ENCODE results near the gene NOTCH4.

The NOTCH4 gene

DNA sequence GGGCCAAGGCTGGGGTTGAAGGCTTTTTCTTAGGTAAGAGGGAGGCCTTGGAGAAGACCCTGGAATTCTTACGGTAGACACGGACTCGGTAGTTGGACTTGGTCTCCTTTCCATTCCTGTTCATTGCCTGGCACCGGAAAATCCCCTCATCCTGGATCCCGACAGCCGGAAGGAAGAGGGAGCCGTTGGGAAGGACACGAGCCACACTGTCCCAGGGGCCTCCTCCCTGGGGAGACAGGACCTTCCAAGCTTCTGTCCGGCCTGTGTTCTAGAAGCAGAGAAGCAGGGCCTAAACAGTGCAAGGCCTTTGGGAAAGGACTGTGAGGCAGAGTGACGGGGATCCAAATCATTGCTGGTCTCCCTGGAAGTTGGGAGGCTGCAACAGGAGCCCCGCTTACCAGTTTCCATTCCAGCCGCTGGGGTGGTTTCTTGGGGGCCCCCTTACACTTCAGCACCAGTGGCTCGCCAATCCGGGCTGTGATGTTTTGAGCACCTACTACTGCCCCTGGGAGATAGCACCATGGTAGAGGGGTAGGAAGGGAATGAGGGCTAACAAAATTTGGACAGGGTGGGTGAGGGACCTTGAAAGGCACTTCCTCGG is 40.3 kb downstream of the NOTCH4 start:
- no peaks in the 10 kb centered on the region for H3K9me3 Mint-ChIP-seq
- H3K27me3 Mint-ChIP-seq (ENCODE audit: low read depth) = no peaks in the 10 kb centered on the region
- no peak overlapping the region for H3K4me3 Mint-ChIP-seq
- no peak overlapping the region for H3K27ac Mint-ChIP-seq
- H3K4me1 Mint-ChIP-seq (ENCODE audit: low read depth) = peaks cover 38% of the 10 kb centered on the region
- peaks cover 47% of the 10 kb centered on the region for H3K36me3 Mint-ChIP-seq (ENCODE audit: low read depth)

DNA sequence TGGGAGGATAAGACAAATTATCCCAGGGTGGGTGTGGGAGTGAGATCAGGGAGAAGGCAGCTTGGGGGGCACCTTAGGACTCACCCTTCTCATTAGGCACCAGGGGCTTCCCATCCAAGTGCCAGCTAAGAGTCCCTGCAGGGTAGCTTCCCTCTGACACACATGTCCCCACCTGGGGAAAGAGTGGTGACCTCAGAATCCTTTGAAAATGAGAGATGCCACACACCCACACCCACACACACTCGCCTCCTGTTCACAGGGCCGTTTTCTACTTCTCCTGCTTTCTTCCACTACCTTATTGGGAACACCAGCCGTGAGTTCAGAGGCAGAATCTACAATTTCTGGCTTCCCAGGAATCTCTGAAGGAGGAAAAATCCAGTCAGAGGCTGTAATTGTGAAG is 40.8 kb downstream of the NOTCH4 start:
- Mint-ChIP-seq H3K9me3 (no peaks in the 10 kb centered on the region), H3K36me3 (ENCODE audit: low read depth) (peaks cover 47% of the 10 kb centered on the region), H3K27me3 (ENCODE audit: low read depth) (no peaks in the 10 kb centered on the region), H3K4me1 (ENCODE audit: low read depth) (peaks cover 38% of the 10 kb centered on the region), H3K4me3 (no peak overlapping the region), H3K27ac (no peak overlapping the region)

DNA sequence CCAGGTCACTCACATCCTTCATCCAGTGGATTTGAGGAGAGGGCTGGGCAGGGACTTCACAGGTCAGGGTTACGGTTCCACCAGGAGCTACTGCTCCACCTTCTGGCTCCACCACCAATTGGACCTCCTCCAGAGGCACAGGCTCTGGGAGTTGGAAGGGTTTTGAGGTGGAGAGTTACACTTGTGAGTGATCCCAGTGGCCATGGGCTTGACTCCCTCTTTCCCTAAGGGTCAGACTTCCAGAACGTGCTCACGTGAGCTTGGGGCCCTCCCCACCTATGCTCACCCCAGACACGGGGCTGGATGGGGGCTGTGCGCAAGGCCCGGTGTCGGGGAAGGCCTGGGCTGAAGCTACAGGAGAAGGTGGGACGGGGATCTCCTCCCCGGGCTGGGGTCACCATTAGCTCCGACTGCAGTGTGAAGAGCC is 41.3 kb downstream of the NOTCH4 start:
- Mint-ChIP-seq H3K27ac (no peak overlapping the region), H3K36me3 (ENCODE audit: low read depth) (peaks cover 46% of the 10 kb centered on the region), H3K4me3 (no peak overlapping the region), H3K27me3 (ENCODE audit: low read depth) (no peaks in the 10 kb centered on the region), H3K9me3 (no peaks in the 10 kb centered on the region), H3K4me1 (ENCODE audit: low read depth) (peaks cover 38% of the 10 kb centered on the region)

DNA sequence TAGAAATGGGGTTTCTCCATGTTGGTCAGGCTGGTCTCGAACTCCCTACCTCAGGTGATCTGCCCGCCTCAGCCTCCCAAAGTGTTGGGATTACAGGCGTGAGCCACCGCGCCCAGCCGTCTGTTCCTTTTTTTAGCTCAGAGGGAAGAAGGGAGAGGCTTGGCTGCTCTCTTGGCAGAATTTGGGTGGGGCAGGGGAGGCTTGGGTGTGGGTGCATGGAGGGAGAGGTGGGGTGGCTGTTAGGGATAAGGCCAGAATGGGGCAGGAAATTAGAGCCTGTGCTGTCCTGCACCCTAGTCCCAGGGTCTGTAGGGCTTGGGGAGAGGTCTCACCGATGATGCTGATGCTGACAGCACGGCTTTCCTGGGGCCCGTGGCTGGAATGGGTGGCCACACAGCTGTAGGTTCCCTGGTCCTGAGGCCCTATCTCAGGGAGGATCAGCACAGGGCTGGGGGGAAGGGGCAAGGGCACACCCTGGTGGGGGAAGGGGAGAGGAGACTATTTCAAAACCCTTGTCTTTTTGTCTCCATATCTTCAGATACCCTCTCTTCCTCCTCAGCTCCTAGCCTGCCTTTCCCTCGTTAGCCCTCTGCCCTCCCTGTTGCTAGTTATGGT is 41.8 kb downstream of the NOTCH4 start:
- no peak overlapping the region for H3K27ac Mint-ChIP-seq

GRCh38 chr6:32181148-32181702 is 42.6 kb downstream of the NOTCH4 start:
- no peak overlapping the region for H3K4me3 Mint-ChIP-seq

More for the DNA sequence above, 41.8 kb downstream of the NOTCH4 start:
- Mint-ChIP-seq H3K4me1 (ENCODE audit: low read depth) (peaks cover 38% of the 10 kb centered on the region), H3K27me3 (ENCODE audit: low read depth) (no peaks in the 10 kb centered on the region), H3K4me3 (no peak overlapping the region), H3K36me3 (ENCODE audit: low read depth) (peaks cover 40% of the 10 kb centered on the region), H3K9me3 (no peaks in the 10 kb centered on the region)

GRCh38 chr6:32179766-32180405 is 44.0 kb downstream of the NOTCH4 start:
- H3K9me3 Mint-ChIP-seq = no peaks in the 10 kb centered on the region
- no peaks in the 10 kb centered on the region for H3K27me3 Mint-ChIP-seq (ENCODE audit: low read depth)
- peak overlapping the region; percentile 38 for H3K4me3 Mint-ChIP-seq
- peaks cover 26% of the 10 kb centered on the region for H3K36me3 Mint-ChIP-seq (ENCODE audit: low read depth)
- peaks cover 40% of the 10 kb centered on the region for H3K4me1 Mint-ChIP-seq (ENCODE audit: low read depth)
- peak overlapping the region; percentile 23 for H3K27ac Mint-ChIP-seq

More at GRCh38 chr6:32181148-32181702, 42.6 kb downstream of the NOTCH4 start:
- Mint-ChIP-seq H3K9me3 (no peaks in the 10 kb centered on the region), H3K36me3 (ENCODE audit: low read depth) (peaks cover 32% of the 10 kb centered on the region), H3K27ac (no peak overlapping the region), H3K4me1 (ENCODE audit: low read depth) (peaks cover 39% of the 10 kb centered on the region), H3K27me3 (ENCODE audit: low read depth) (no peaks in the 10 kb centered on the region)

- Mint-ChIP-seq H3K36me3 (ENCODE audit: low read depth) (peaks cover 27% of the 10 kb centered on the region), H3K4me3 (peak overlapping the region; percentile 99), H3K27ac (peak overlapping the region; percentile 99), H3K27me3 (ENCODE audit: low read depth) (no peaks in the 10 kb centered on the region), H3K9me3 (no peaks in the 10 kb centered on the region), H3K4me1 (ENCODE audit: low read depth) (peaks cover 49% of the 10 kb centered on the region)
These were observed 45.1 kb downstream of the NOTCH4 start for GRCh38 chr6:32178547-32179440.

- peaks cover 57% of the 10 kb centered on the region for H3K4me1 Mint-ChIP-seq (ENCODE audit: low read depth)
- H3K4me3 Mint-ChIP-seq = peak within 1 kb of the TSS; percentile 99
- peaks cover 25% of the 10 kb centered on the region for H3K36me3 Mint-ChIP-seq (ENCODE audit: low read depth)
- H3K27me3 Mint-ChIP-seq (ENCODE audit: low read depth) = no peaks in the 10 kb centered on the region
- H3K27ac Mint-ChIP-seq = peak within 1 kb of the TSS; percentile 99
- no peaks in the 10 kb centered on the region for H3K9me3 Mint-ChIP-seq
These were observed 45.9 kb downstream of the NOTCH4 start, which contains the start of gene RNF5 for GRCh38 chr6:32177788-32178546. TSS of gene RNF5 (plus strand) at chr6:32178405. CDS start at chr6:32178512, 107 bp downstream.

DNA sequence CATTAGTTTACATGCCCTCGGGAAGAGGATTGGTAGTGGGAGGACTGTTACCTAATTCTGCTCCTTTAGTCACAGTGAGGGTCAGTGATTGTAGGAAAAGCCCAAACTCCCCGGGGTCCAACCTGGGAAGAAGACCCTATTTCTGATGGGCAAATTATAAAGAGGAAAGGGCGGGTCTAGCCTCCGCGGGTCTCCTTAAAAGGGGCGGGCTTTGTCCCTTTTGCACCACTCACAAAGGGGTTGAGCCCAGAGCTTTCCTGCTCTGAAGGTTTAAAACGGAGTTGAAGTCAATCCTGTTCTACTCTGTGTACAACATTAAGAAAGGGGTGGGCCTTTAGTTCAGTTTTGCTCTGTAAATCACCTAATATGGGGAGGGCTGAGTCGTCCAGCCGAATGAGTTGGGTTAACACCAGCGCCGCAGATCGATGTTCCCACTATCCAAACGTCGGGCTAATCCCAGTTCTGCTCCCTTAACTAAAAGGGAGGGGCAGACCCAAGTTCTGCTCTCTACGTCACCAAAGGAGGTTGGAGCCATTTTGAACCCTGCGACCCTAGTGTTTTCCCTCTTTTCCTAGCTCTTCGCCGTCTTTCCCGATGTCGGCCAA is 46.6 kb downstream of the NOTCH4 start:
- H3K27ac Mint-ChIP-seq = peak overlapping the region; percentile 99
- no peaks in the 10 kb centered on the region for H3K9me3 Mint-ChIP-seq
- H3K4me1 Mint-ChIP-seq (ENCODE audit: low read depth) = peaks cover 61% of the 10 kb centered on the region
- peak overlapping the region; percentile 99 for H3K4me3 Mint-ChIP-seq
- no peaks in the 10 kb centered on the region for H3K27me3 Mint-ChIP-seq (ENCODE audit: low read depth)
- H3K36me3 Mint-ChIP-seq (ENCODE audit: low read depth) = peaks cover 20% of the 10 kb centered on the region

GRCh38 chr6:32176476-32177182 is 47.2 kb downstream of the NOTCH4 start:
- no peaks in the 10 kb centered on the region for H3K27me3 Mint-ChIP-seq (ENCODE audit: low read depth)
- H3K27ac Mint-ChIP-seq = peak overlapping the region; percentile 99
- no peaks in the 10 kb centered on the region for H3K9me3 Mint-ChIP-seq
- peaks cover 20% of the 10 kb centered on the region for H3K36me3 Mint-ChIP-seq (ENCODE audit: low read depth)
- H3K4me1 Mint-ChIP-seq (ENCODE audit: low read depth) = peaks cover 61% of the 10 kb centered on the region
- peak overlapping the region; percentile 99 for H3K4me3 Mint-ChIP-seq

GRCh38 chr6:32175711-32176475 is 48.0 kb downstream of the NOTCH4 start, which contains the start of gene AGPAT1:
TSS of gene AGPAT1 (minus strand) at chr6:32176084. CDS start at chr6:32171496, 4,588 bp downstream.
- Mint-ChIP-seq H3K9me3 (no peaks in the 10 kb centered on the region), H3K27me3 (ENCODE audit: low read depth) (no peaks in the 10 kb centered on the region), H3K36me3 (ENCODE audit: low read depth) (peaks cover 19% of the 10 kb centered on the region), H3K4me1 (ENCODE audit: low read depth) (peaks cover 65% of the 10 kb centered on the region), H3K4me3 (peak within 1 kb of the TSS; percentile 99), H3K27ac (peak within 1 kb of the TSS; percentile 99)

DNA sequence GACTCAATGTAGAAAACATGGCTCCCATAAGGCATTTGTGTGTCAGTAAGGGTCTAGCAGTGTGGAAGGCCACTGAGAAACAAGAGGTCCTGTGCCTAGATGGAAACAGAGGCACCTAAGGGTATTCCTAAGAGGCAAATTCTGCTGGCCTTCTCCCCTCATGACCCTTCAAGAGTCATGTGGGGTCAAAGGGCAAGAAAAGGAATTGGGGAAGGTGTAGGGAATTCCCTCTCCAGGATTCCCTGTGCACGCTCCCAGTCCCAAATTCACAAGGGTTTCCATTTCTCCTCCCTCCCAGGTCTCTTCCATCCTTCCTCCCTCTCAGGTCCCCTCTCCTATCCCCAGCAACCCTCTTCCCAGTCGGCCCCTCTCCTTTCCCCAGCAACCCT is 48.6 kb downstream of the NOTCH4 start:
- H3K27ac Mint-ChIP-seq = peak overlapping the region; percentile 76
- peaks cover 18% of the 10 kb centered on the region for H3K36me3 Mint-ChIP-seq (ENCODE audit: low read depth)
- H3K4me1 Mint-ChIP-seq (ENCODE audit: low read depth) = peaks cover 59% of the 10 kb centered on the region
- H3K9me3 Mint-ChIP-seq = no peaks in the 10 kb centered on the region
- H3K27me3 Mint-ChIP-seq (ENCODE audit: low read depth) = no peaks in the 10 kb centered on the region
- H3K4me3 Mint-ChIP-seq = peak overlapping the region; percentile 99

Measured in T-helper 1 cell treated with Interleukin-12 subunit alpha and Interleukin-12 subunit beta and Interleukin-4 antibody, amounts not matched to agents 30 μg/mL and 1 μg/mL, for 36 hours (primary cell).